ENCODE data around the gene C9orf72.

C9orf72 gene

GRCh38 chr9:27539479-27540441, 33.5 kb downstream of the C9orf72 start:
- no peak for DNase-seq (ENCODE audit: low read depth in 3 of 3)

- no peak for DNase-seq (ENCODE audit: low read depth in 3 of 3)
Measured at GRCh38 chr9:27538647-27539046, 34.6 kb downstream of the C9orf72 start.

GRCh38 chr9:27537756-27538155, 35.5 kb downstream of the C9orf72 start:
- no peak for DNase-seq (ENCODE audit: low read depth in 3 of 3)

GRCh38 chr9:27537027-27537435, 36.2 kb downstream of the C9orf72 start:
- DNase-seq (ENCODE audit: low read depth in 3 of 3): no peak

GRCh38 chr9:27536168-27536567, 37.1 kb downstream of the C9orf72 start:
- no peak for DNase-seq (ENCODE audit: low read depth in 3 of 3)

- DNase-seq (ENCODE audit: low read depth in 3 of 3): no peak
Measured at GRCh38 chr9:27535701-27536118, 37.6 kb downstream of the C9orf72 start.

- no peak for DNase-seq (ENCODE audit: low read depth in 3 of 3)
Measured at GRCh38 chr9:27534658-27535209, 38.5 kb downstream of the C9orf72 start.

- DNase-seq (ENCODE audit: low read depth in 3 of 3): no peak
Measured at GRCh38 chr9:27534131-27534530, 39.1 kb downstream of the C9orf72 start.

- no peak for DNase-seq (ENCODE audit: low read depth in 3 of 3)
Measured at GRCh38 chr9:27533311-27533710, 40.0 kb downstream of the C9orf72 start.

GRCh38 chr9:27532046-27532445, 41.2 kb downstream of the C9orf72 start:
- no peak for DNase-seq (ENCODE audit: low read depth in 3 of 3)

GRCh38 chr9:27530915-27531755, 42.1 kb downstream of the C9orf72 start:
- no peak for DNase-seq (ENCODE audit: low read depth in 3 of 3)

- DNase-seq (ENCODE audit: low read depth in 3 of 3): peak; percentile 67 to 77 (median 69)
Measured at GRCh38 chr9:27529316-27530278, 43.7 kb downstream of the C9orf72 start, which contains the start of gene MOB3B. Gene MOB3B, minus strand, starts transcription at chr9:27529814. Its CDS starts 74,264 bp downstream, at chr9:27455550.

GRCh38 chr9:27528886-27529315, 44.4 kb downstream of the C9orf72 start:
- DNase-seq (ENCODE audit: low read depth in 3 of 3): peak in 2 of 3 experiments; percentile 3 to 40

- DNase-seq (ENCODE audit: low read depth in 3 of 3): peak in 2 of 3 experiments; percentile 6 to 55
Measured at GRCh38 chr9:27528076-27528885, 45.0 kb downstream of the C9orf72 start.

- no peak for DNase-seq (ENCODE audit: low read depth in 3 of 3)
Measured at GRCh38 chr9:27527702-27528075, 45.6 kb downstream of the C9orf72 start.

GRCh38 chr9:27524236-27524635, 49.0 kb downstream of the C9orf72 start, which contains the start of gene IFNK:
Gene IFNK, plus strand, starts transcription at chr9:27524290. Its CDS starts 47 bp downstream, at chr9:27524337.
- no peak for DNase-seq (ENCODE audit: low read depth in 3 of 3)

GRCh38 chr9:27523141-27523540, 50.1 kb downstream of the C9orf72 start:
- DNase-seq (ENCODE audit: low read depth in 3 of 3): no peak

GRCh38 chr9:27520986-27521385, 52.3 kb downstream of the C9orf72 start:
- no peak for DNase-seq (ENCODE audit: low read depth in 3 of 3)

Measured in stimulated activated CD4-positive, alpha-beta T cell treated with anti-CD3 and anti-CD28 coated beads, TNF-alpha, amount 100 ng/mL, for 24 hours (primary cell).